Osteocyte (in vitro differentiated cells): Measurements from ENCODE around the gene ACTN2. TPM values are rescaled to one million over a fixed set of nuclear protein-coding genes. Genes with fewer than 3 reads are reported as not detected.

Source experiments
- DNase-seq: peaks from one replicate; pipeline ENCODE4 v3.0.0; 2021; ENCODE audit warnings: mixed read lengths; ENCODE audit not compliant: unreplicated experiment; ENCODE audit errors: extremely low spot score
- H3K27ac Mint-ChIP-seq: one replicate; pipeline ENCODE4 v1.8.0; 2021; ENCODE audit warnings: mild to moderate bottlenecking, mixed read lengths; ENCODE audit not compliant: unreplicated experiment
- H3K27me3 Mint-ChIP-seq: one replicate; pipeline ENCODE4 v1.8.0; 2021; ENCODE audit warnings: mixed read lengths; ENCODE audit not compliant: unreplicated experiment
- H3K36me3 Mint-ChIP-seq: one replicate; pipeline ENCODE4 v1.8.0; 2021; ENCODE audit warnings: mixed read lengths; ENCODE audit not compliant: unreplicated experiment
- H3K4me1 Mint-ChIP-seq: one replicate; pipeline ENCODE4 v1.8.0; 2021; ENCODE audit warnings: mixed read lengths; ENCODE audit not compliant: unreplicated experiment
- H3K4me3 Mint-ChIP-seq: one replicate; pipeline ENCODE4 v1.8.0; 2021; ENCODE audit warnings: mild to moderate bottlenecking, moderate library complexity, mixed read lengths; ENCODE audit not compliant: unreplicated experiment
- H3K9me3 Mint-ChIP-seq: one replicate; pipeline ENCODE4 v1.8.0; 2021; ENCODE audit warnings: mixed read lengths; ENCODE audit not compliant: unreplicated experiment
- total RNA-seq: library from RNA; stranded (reverse); gene quantifications from 2 replicates; pipeline ENCODE4 v1.2.1, GENCODE V29; 2021
- TF ChIP-seq, protein P1 (sequence below): fragments of 200-600 bp; sonication (generic); IDR thresholded peaks from 2 replicates; pipeline ENCODE4 v1.5.0; 2021; ENCODE audit warnings: antibody characterized with exemption, mild to moderate bottlenecking, moderate library complexity

The ACTN2 gene
- total RNA-seq, 1 donor from 2014 or later: not detected

DNA sequence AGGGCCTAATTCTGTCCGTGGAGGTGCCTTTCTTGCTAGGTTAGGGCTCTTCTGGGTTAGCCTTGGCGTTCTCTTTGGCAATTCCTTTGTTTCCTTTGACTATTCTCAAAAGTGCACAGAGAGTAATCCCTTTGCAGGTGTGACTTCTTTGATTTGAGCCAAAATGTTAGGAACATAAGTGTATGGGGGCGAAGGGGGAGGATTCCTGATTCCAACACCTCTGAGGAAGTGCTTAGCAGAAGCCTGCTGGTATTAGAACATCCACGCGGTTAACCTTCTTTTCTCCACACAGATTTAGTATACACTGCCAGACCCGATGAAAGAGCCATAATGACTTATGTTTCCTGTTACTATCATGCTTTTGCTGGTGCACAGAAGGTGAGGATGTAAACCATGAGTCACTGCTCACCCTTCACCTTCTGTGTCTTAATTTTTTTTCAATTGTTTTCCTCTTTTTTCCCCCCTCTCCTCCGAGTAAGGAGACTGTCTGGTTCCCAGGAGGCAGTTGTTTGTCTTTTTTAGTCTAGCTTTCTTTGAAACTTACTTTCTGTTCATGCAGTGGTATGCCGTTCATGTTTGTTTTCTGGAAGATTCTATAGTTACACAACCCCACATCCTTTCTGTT, 48.0 kb downstream of the ACTN2 start:
- TF ChIP-seq, protein P1, sequence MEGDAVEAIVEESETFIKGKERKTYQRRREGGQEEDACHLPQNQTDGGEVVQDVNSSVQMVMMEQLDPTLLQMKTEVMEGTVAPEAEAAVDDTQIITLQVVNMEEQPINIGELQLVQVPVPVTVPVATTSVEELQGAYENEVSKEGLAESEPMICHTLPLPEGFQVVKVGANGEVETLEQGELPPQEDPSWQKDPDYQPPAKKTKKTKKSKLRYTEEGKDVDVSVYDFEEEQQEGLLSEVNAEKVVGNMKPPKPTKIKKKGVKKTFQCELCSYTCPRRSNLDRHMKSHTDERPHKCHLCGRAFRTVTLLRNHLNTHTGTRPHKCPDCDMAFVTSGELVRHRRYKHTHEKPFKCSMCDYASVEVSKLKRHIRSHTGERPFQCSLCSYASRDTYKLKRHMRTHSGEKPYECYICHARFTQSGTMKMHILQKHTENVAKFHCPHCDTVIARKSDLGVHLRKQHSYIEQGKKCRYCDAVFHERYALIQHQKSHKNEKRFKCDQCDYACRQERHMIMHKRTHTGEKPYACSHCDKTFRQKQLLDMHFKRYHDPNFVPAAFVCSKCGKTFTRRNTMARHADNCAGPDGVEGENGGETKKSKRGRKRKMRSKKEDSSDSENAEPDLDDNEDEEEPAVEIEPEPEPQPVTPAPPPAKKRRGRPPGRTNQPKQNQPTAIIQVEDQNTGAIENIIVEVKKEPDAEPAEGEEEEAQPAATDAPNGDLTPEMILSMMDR: no peak
- no peak for DNase-seq
- H3K9me3 Mint-ChIP-seq: no peaks in the 10 kb centered on the region
- H3K36me3 Mint-ChIP-seq: no peaks in the 10 kb centered on the region
- peaks cover 5% of the 10 kb centered on the region for H3K27me3 Mint-ChIP-seq
- H3K4me3 Mint-ChIP-seq: no peak overlapping the region
- no peak overlapping the region for H3K27ac Mint-ChIP-seq
- H3K4me1 Mint-ChIP-seq: no peaks in the 10 kb centered on the region

DNA sequence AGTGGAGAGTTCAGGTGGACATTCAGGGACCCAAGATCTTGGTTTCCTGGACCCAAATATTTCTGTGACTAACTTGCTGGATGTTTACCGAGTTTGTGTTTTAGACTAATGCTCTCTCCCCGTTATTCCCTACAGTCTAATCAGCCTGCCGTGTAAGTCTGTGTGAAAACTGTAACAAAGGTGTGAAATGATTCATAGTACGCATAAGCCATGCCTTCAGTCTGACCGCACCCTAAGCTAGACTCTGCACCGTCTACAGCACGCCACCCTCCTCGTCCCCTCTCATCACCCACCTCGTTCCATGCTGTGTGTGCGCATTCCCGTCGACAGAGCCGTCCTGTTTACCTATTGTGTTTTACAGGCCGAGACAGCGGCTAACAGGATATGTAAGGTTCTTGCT, 50.5 kb downstream of the ACTN2 start:
- Mint-ChIP-seq H3K4me1 (no peaks in the 10 kb centered on the region), H3K27ac (no peak overlapping the region), H3K36me3 (no peaks in the 10 kb centered on the region), H3K9me3 (no peaks in the 10 kb centered on the region), H3K4me3 (no peak overlapping the region), H3K27me3 (no peaks in the 10 kb centered on the region)
- DNase-seq: no peak
- TF ChIP-seq, protein P1: no peak

DNA sequence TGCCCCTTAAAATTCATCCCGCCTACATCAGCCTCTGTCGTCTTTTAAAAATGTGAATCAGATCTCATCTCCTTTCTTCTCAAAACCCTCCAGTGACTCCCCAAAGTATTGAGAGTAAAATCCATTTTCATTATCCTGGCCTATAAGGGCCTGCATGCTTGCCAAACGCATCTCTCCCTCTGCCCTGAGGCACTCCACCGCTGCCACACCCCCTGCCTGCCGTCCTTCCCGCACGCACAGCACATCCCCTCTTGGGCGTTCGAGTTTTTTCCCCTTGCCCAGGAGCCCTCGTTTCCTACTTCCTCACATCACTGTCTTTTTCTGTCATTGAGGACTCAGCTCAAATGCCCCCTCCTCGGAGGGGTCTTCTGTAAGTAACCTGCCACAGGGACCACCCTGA, 55.5 kb downstream of the ACTN2 start:
- Mint-ChIP-seq H3K4me3 (no peak overlapping the region), H3K27ac (no peak overlapping the region), H3K4me1 (no peaks in the 10 kb centered on the region), H3K9me3 (no peaks in the 10 kb centered on the region), H3K36me3 (no peaks in the 10 kb centered on the region), H3K27me3 (no peaks in the 10 kb centered on the region)
- DNase-seq: no peak
- TF ChIP-seq, protein P1: no peak

DNA sequence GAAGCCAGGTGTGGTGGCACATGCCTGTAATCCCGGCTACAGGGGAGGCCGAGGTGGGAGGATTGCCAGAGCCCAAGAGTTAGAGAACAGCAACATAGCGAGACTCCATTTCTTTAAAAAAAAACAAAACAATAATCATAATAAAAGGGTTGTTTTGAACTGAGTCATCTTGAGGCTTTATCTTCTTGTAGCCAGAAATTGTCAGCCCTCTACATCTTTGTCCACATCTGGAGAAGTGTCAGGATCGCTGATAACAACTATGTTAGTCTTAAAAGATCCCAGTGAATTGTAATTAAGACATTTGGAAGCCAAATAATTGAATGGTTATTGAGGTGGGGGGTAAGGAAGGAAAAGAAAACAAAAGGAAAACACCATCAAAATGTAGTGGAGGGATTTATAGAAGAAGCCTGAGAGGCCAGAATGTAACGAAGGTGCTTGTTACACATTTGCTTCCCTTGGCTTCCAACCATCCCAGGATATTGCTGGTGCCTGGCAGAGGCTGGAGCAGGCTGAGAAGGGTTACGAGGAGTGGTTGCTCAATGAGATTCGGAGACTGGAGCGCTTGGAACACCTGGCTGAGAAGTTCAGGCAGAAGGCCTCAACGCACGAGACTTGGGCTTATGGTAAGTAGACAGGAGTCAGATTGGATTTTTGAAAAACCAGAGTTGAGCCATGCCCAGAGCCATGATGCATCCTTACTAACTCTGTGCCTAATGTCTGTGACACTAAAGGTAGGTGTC, 56.3 kb downstream of the ACTN2 start:
- no peak overlapping the region for H3K27ac Mint-ChIP-seq
- H3K9me3 Mint-ChIP-seq: no peaks in the 10 kb centered on the region
- no peak for DNase-seq
- no peaks in the 10 kb centered on the region for H3K27me3 Mint-ChIP-seq
- TF ChIP-seq, protein P1: no peak
- no peaks in the 10 kb centered on the region for H3K4me1 Mint-ChIP-seq
- no peak overlapping the region for H3K4me3 Mint-ChIP-seq
- H3K36me3 Mint-ChIP-seq: no peaks in the 10 kb centered on the region

DNA sequence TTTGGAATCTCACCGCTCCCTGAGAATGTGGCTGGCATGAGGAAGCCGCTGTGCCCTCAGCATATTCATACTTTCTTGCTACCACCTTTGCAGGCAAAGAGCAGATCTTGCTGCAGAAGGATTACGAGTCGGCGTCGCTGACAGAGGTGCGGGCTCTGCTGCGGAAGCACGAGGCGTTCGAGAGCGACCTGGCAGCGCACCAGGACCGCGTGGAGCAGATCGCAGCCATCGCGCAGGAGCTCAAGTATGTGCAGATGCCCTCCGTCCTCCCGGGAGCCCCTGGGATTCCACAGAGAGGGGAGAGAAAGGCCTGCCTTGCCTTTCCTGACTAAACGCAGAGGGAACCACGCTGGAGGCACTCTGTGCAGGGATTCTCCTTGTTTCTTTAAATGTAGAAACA, 58.2 kb downstream of the ACTN2 start:
- no peaks in the 10 kb centered on the region for H3K4me1 Mint-ChIP-seq
- H3K27me3 Mint-ChIP-seq: peaks cover 4% of the 10 kb centered on the region
- TF ChIP-seq, protein P1: no peak
- H3K36me3 Mint-ChIP-seq: no peaks in the 10 kb centered on the region
- DNase-seq: no peak
- H3K27ac Mint-ChIP-seq: no peak overlapping the region
- H3K9me3 Mint-ChIP-seq: no peaks in the 10 kb centered on the region
- no peak overlapping the region for H3K4me3 Mint-ChIP-seq
